NCI-H748 (cell line): ENCODE measurements around the gene SLC25A22.

Source experiments
- DNase-seq: peaks from one replicate; lab custom pipeline; 2025; ENCODE audit not compliant: unreplicated experiment; lab: John Stamatoyannopoulos, UW

The SLC25A22 gene

GRCh38 chr11:804599-804964 is 6.5 kb upstream of the SLC25A22 start:
- peak; percentile 59 for DNase-seq

- peak; percentile 78 for DNase-seq
Measured at GRCh38 chr11:803770-804598, 5.9 kb upstream of the SLC25A22 start.

DNA sequence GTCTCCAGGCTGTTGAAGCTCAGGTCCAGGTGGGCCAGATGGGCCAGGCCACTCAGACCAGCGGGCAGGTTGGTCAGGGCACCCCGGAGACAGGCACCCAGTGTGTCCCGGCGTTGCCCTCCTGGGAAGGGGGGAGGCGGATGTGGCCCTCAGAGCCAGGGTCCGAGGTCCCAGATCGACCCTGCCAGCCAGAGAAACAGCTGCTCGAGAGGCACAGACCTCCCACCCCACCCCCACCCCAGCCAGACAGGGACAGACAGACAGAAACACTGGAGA is 5.3 kb upstream of the SLC25A22 start:
- DNase-seq = no peak

GRCh38 chr11:802693-803466 is 4.8 kb upstream of the SLC25A22 start:
- DNase-seq = no peak

DNA sequence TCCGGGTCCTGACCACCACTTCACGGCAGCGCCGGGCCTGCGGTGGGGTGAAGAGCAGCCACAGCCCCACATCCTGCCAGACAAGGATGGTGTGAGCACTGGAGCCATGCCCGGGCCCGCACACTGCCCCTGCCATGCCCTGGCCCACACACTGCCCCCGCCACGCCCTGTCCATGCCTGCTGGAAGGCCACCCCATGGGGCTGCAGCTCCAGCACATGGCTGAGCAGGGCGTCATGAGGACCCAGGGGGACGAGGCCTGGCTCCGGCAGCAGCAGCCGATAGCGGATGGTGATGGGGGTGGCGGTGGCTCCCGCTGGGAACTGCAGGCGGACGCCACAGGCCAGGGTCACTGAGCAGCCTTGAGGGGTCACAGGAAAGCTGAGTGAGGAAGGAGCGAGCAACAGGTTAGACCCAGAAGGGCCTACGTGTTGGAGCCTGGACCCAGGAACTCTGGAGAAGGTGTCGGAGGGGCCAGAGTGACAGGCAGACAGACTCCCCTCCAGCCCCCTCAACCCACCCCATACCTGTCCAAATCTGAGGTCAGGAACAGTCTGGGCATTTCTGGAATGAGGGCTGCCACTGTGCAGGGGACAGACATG is 4.0 kb upstream of the SLC25A22 start:
- no peak for DNase-seq

GRCh38 chr11:801097-801780 is 3.2 kb upstream of the SLC25A22 start:
- DNase-seq = no peak

DNA sequence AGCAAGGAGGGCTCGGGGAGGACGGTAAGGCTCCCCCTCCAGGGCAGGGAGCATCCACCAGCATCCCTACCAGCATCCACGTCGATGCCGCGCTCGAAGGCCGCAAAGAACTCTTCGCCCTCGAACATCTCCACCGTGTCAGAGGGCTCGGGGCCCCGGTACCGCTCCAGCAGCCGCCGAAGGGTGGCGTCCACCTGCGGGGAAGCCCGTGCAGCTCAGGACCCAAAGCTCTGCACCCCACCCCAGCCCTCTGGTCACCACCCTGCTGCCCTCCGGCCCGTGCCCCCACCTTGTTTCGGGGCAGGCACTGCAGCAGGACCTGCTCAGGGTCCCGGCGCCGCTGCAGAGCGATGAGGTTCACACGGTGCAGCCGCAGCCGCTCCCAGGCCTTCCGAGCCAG is 2.4 kb upstream of the SLC25A22 start:
- DNase-seq = no peak

DNA sequence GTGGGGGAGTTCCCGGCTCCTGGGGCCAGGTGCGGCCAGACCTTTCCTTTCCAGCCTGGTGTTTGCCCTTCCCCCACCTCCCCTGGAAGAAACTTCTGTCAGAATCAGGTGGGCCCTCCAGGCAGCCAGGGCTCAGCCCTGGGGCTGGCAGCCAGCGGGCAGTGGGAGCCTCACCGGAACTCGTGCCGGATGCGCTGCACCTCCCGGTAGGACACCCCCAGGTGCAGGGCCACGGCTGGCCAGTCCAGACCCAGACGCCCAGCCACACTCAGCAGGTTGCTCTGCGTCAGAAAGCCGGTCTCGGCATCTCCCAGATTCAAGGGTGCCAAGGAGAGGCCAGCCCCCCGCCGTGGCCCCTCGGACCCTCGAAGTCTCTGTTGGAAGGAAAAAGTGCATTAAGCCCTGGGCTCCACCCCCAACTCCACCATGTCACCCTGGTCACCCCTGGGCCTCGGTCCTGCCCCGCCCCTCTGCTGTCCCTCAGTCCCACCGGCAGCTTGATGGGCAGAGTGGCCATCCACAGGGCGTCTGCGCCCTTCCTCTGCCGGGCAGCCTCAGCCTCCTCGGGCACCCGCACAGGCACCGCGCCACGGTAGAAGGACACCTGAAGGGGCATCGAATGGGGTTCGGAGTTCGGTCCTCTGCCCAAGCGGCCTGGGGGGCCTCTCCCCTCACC is 1.7 kb upstream of the SLC25A22 start:
- DNase-seq = no peak

- DNase-seq = peak; percentile 89
Measured at GRCh38 chr11:797296-798092, 587 bp downstream of the SLC25A22 start.

DNA sequence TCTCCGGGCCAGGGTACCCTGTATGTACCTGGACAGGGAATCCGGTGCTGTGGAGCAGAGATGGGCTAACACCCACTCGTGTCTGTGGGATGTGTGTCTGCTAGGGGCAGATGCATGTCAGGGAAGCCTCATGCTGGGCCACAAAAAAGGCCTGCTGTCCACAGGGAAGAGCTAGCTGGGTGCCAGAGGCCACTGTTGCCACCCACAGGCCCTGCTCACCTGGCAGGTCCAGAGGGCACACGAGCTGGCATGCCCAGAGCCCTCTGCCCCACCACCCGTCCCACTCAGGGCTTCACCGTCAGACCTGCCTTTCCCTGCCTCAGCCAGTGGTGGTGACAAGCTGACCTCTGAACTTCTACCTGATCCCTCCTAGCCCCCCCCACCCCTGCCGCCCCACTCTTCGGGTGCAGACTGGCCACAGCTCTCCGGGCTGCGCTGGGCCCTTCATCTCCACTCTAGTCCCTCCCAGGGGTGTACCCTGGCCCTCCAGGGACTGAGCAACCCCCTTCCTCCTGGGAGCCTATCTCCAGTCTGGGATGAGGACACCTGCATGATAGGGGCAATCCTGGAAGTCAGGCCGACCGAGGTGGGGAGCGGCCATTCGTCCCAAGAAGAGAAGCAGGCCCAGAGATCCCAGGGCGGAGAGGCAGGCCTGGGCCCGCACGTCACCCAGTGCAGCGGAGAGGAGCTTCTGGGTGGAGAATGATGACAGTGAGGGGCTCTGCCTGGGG is 1.4 kb downstream of the SLC25A22 start:
- DNase-seq = no peak

DNA sequence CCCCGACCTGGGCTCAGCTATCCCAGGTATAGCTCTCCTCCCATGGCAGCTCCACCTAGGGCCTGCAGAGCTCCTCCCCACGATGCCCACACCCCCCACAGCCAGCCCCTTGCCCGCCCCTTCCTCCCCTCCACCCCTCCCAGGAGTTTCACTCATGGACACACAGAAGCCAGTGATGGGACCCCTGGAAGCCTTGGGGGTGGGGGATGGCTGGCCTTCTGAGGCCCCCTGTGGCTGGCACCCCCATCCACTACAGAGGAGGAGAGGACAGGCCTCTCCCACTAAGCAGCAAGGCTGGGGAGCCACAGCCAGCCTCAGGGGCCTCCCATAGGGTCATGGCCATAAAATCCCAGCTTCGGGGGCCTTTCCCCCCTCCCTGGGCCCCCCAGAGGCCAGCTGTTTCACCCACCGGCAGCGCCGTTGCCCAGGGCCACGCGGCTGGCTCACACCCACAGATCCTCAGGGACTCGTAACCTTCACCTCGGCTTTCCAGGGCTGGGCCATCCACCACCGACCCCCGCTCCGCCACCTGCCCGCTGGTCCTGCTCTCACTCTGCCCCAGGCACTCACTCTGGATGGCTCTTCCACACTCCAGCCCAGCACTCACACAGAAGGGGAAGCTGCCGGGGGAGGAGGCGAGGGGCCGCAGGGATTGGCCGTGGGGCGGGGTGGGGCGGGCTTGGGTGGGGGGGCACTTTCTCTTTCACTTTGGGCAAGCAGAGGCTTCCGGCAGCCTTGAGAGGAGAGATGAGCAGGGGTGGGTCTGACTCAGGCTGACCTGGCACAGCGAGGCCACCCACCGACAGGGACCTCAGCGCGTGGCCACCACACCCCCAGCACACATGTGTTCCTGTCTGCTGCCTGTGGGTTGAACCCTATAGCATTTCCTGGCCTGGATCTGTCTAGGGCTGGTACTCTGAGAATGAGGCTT is 2.2 kb downstream of the SLC25A22 start:
- no peak for DNase-seq

- DNase-seq = no peak
Measured at GRCh38 chr11:794766-795633, 3.1 kb downstream of the SLC25A22 start.

- no peak for DNase-seq
Measured at GRCh38 chr11:794013-794765, 3.9 kb downstream of the SLC25A22 start.

GRCh38 chr11:793556-793955 is 4.5 kb downstream of the SLC25A22 start:
- DNase-seq = no peak

GRCh38 chr11:792873-793272 is 5.2 kb downstream of the SLC25A22 start:
- peak; percentile 79 for DNase-seq

GRCh38 chr11:792535-792821 is 5.6 kb downstream of the SLC25A22 start:
- DNase-seq = no peak
